ENCODE results near the gene TBCD. TPM values are rescaled to one million over a fixed set of nuclear protein-coding genes. Genes with fewer than 3 reads are reported as not detected.

The TBCD gene
- polyA plus RNA-seq, 2 donors, result 54.4 to 62.8 TPM

DNA sequence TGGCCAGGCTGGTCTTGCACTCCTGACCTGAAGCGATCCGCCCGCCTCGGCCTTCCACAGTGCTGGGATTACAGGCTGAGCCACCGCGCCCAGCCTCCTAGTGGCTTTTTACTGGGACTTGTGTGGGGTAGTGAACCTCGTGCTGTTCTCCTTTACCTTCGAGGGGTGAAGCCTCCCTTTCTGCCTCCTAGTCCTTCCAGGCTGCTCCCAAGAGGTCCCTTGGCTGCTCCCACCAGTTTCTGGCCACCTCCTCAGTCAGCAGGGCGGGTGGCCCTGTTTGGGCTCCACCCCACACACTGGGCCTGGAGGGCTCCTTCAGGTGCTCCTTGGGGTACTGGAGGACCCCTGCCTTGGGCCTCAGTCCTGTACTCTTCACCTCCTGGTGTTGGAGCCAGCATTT is 158.9 kb downstream of the TBCD start:
- Histone ChIP-seq H3K27ac (ENCODE audit: low read depth in 2 of 2, low read length in 1 of 2) (peak overlapping the region in 1 of 2 donors; percentile 29), H3K27me3 (ENCODE audit: control insufficient read depth in 1 of 2, insufficient read depth in 2 of 2, low read length in 2 of 2) (no peaks in the 10 kb centered on the region), H3K4me3 (ENCODE audit: low read depth in 1 of 2, low read length in 2 of 2) (no peak overlapping the region), H3K9me3 (ENCODE audit: control insufficient read depth in 2 of 2, insufficient read depth in 1 of 2, low read depth in 1 of 2, low read length in 1 of 2) (no peaks in the 10 kb centered on the region), H3K36me3 (ENCODE audit: control insufficient read depth in 2 of 2, insufficient read depth in 2 of 2, low read length in 1 of 2) (peaks cover 5 to 33% of the 10 kb centered on the region in 2 donors), H3K4me1 (ENCODE audit: control insufficient read depth in 2 of 2, insufficient read depth in 2 of 2, low read length in 1 of 2) (peaks cover 0 to 12% of the 10 kb centered on the region in 2 donors)
- WGBS, 2 donors, result 79 to 82% methylated on average over 9 of the region's 9 CpGs

DNA sequence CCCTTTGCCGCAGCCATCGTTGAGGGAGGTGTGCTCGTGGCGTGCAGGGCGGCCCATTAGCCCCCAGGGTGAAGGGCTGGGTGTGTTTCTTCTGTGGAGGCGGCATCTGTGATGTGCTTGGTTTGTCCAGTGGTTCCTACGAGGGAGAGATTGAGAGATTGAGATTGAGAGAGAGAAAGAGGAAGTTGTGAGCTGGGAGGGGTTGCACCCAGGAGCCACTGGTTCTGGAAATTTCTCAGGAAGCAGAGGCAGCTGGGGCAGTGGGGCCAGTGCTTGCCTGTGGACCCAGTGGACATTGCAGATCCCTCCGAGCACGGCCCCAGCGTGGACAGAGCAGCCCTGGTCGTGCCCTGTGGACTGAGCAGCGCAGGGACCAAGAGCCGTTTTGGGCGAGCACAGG is 160.0 kb downstream of the TBCD start:
- H3K27ac ChIP-seq (ENCODE audit: low read depth in 2 of 2, low read length in 1 of 2), result no peak overlapping the region
- H3K36me3 ChIP-seq (ENCODE audit: control insufficient read depth in 2 of 2, insufficient read depth in 2 of 2, low read length in 1 of 2), result peaks cover 5 to 26% of the 10 kb centered on the region in 2 donors
- no peak overlapping the region for H3K4me3 ChIP-seq (ENCODE audit: low read depth in 1 of 2, low read length in 2 of 2)
- H3K27me3 ChIP-seq (ENCODE audit: control insufficient read depth in 1 of 2, insufficient read depth in 2 of 2, low read length in 2 of 2), result no peaks in the 10 kb centered on the region
- H3K4me1 ChIP-seq (ENCODE audit: control insufficient read depth in 2 of 2, insufficient read depth in 2 of 2, low read length in 1 of 2), result peaks cover 0 to 12% of the 10 kb centered on the region in 2 donors
- no peaks in the 10 kb centered on the region for H3K9me3 ChIP-seq (ENCODE audit: control insufficient read depth in 2 of 2, insufficient read depth in 1 of 2, low read depth in 1 of 2, low read length in 1 of 2)
- 81 to 83% methylated on average over 14 of the region's 14 CpGs for WGBS, 2 donors

DNA sequence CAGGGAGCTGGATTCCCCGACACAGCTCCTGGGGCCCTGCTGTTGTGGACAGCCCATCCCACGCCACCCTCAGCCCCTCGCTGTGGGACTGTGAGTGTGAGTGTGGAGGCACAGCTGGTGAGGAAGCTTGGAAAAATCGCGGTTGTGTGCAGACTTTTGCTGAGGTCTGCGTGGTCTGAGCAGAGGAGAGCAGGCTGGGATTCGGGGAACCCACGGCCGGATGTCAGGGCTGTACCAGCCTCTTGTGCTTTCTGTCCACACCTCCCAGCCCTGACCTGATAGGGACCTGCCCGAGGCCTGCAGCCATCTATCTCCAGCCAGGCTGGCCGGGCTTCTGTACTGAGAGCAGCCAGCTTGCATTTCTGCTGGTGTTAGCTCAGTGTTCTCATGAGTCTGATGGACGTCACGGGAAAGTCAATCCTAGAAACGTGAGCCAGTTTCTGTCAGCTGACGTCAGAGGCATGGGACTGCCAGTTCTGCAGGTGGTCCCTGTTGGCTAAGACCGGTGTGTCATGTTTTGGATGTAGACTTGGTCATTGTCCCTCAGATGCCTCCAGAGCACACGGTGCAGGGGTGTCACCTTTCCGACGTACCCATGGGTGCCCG is 160.7 kb downstream of the TBCD start:
- Histone ChIP-seq H3K9me3 (ENCODE audit: control insufficient read depth in 2 of 2, insufficient read depth in 1 of 2, low read depth in 1 of 2, low read length in 1 of 2) (no peaks in the 10 kb centered on the region), H3K27ac (ENCODE audit: low read depth in 2 of 2, low read length in 1 of 2) (no peak overlapping the region), H3K4me1 (ENCODE audit: control insufficient read depth in 2 of 2, insufficient read depth in 2 of 2, low read length in 1 of 2) (peaks cover 0 to 12% of the 10 kb centered on the region in 2 donors), H3K4me3 (ENCODE audit: low read depth in 1 of 2, low read length in 2 of 2) (no peak overlapping the region), H3K36me3 (ENCODE audit: control insufficient read depth in 2 of 2, insufficient read depth in 2 of 2, low read length in 1 of 2) (peaks cover 5 to 18% of the 10 kb centered on the region in 2 donors), H3K27me3 (ENCODE audit: control insufficient read depth in 1 of 2, insufficient read depth in 2 of 2, low read length in 2 of 2) (no peaks in the 10 kb centered on the region)
- WGBS, 2 donors, result 87 to 88% methylated on average over 20 of the region's 20 CpGs

DNA sequence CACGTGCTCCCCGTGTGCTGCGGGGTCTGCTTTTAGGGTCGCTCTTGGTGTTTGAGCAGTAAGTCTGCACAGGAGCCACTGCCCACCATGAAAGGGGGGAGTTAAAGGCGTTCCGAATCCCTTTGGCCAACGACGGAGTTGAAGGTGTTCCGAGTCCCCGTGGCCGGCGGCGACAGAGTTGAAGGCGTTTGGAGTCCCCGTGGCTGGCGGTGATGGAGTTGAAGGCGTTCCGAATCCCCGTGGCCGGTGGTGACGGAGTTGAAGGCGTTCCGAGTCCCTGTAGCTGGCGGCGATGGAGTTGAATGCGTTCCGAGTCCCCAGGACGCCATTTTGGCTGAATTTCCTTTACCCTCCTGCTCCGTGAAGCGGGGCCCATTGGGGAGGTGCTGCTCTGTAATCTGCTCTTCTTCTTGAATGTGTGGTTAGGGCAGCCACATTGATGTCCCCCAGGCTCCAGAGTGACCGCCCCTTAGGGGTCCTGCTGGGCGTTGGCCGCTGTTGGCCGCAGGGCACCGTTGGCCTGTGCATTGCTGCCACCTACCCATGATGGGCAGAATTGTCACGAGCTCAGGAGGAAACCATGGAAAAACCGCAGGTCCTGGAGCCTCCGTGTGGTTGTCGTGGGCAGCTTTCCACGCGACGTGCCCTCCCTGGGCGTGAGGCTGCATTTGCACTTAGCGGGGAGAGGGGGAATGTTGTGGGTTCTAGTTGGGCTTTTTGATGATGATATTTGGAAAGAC is 161.6 kb downstream of the TBCD start:
- no peak overlapping the region for H3K27ac ChIP-seq (ENCODE audit: low read depth in 2 of 2, low read length in 1 of 2)
- peaks cover 0 to 12% of the 10 kb centered on the region in 2 donors for H3K4me1 ChIP-seq (ENCODE audit: control insufficient read depth in 2 of 2, insufficient read depth in 2 of 2, low read length in 1 of 2)
- H3K36me3 ChIP-seq (ENCODE audit: control insufficient read depth in 2 of 2, insufficient read depth in 2 of 2, low read length in 1 of 2), result peaks cover 5 to 16% of the 10 kb centered on the region in 2 donors
- H3K4me3 ChIP-seq (ENCODE audit: low read depth in 1 of 2, low read length in 2 of 2), result no peak overlapping the region
- 94 to 95% methylated on average over 44 of the region's 44 CpGs for WGBS, 2 donors
- no peaks in the 10 kb centered on the region for H3K9me3 ChIP-seq (ENCODE audit: control insufficient read depth in 2 of 2, insufficient read depth in 1 of 2, low read depth in 1 of 2, low read length in 1 of 2)
- no peaks in the 10 kb centered on the region for H3K27me3 ChIP-seq (ENCODE audit: control insufficient read depth in 1 of 2, insufficient read depth in 2 of 2, low read length in 2 of 2)

DNA sequence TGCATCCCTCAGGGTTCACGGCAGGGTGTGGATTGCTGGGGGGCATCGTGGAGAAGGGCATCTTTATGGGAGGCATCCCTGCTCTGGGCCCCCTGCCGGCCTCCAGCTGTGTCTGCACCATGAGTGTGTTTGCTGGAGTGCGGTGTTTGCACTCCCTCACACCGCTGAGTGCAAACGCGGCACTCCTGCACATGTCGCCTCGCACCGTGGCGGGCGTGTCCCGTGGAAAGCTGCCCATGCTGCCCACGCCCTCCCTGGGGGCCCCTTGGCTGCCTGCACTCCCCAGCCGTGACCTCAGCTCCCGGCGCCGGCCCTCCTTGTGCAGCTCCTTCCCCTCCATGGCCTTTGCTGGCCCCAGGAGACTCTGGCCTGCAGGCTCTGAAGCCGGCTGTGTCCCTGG is 162.5 kb downstream of the TBCD start:
- H3K9me3 ChIP-seq (ENCODE audit: control insufficient read depth in 2 of 2, insufficient read depth in 1 of 2, low read depth in 1 of 2, low read length in 1 of 2), result no peaks in the 10 kb centered on the region
- no peak overlapping the region for H3K4me3 ChIP-seq (ENCODE audit: low read depth in 1 of 2, low read length in 2 of 2)
- peaks cover 5 to 17% of the 10 kb centered on the region in 2 donors for H3K36me3 ChIP-seq (ENCODE audit: control insufficient read depth in 2 of 2, insufficient read depth in 2 of 2, low read length in 1 of 2)
- peaks cover 0 to 12% of the 10 kb centered on the region in 2 donors for H3K4me1 ChIP-seq (ENCODE audit: control insufficient read depth in 2 of 2, insufficient read depth in 2 of 2, low read length in 1 of 2)
- WGBS, 2 donors, result 48 to 52% methylated on average over 19 of the region's 19 CpGs
- no peaks in the 10 kb centered on the region for H3K27me3 ChIP-seq (ENCODE audit: control insufficient read depth in 1 of 2, insufficient read depth in 2 of 2, low read length in 2 of 2)
- peak overlapping the region in 1 of 2 donors; percentile 14 for H3K27ac ChIP-seq (ENCODE audit: low read depth in 2 of 2, low read length in 1 of 2)

DNA sequence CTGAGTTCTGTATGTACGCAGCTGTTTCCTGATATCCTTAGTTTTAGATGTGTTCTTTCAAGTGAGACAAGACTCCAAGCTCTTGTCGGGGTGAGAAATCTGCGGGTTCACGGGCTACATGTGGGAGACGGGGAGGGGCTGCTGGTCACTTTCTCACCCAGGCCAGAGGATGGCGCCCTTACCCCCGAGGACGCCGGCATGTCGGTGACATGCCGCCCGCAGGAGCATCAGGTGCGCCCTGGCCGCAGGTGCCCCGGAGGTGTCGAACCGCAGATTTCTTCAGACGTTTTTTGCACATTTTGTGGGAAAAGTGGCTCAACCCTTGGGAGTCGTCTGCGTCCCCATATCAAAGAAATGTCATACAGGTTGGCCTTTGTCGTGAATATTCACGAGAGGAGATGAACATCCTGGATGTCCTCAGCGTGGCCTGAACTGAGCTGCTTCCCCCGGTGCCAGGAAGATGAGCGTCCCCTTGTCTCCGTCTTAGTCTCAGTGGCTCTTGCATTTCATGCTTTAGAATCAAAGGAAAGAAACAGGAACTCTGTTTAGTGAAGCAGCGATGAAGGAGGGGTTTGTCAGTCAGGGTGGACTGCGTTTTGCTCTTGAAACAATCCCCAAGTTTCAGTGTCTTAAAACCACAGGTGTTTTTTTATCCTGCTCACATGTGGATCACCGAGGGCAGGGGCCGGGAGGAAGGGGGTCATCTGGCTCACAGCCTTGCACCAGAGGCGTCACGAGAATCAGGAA is 163.3 kb downstream of the TBCD start:
- Histone ChIP-seq H3K4me3 (ENCODE audit: low read depth in 1 of 2, low read length in 2 of 2) (no peak overlapping the region), H3K36me3 (ENCODE audit: control insufficient read depth in 2 of 2, insufficient read depth in 2 of 2, low read length in 1 of 2) (peaks cover 5 to 20% of the 10 kb centered on the region in 2 donors), H3K9me3 (ENCODE audit: control insufficient read depth in 2 of 2, insufficient read depth in 1 of 2, low read depth in 1 of 2, low read length in 1 of 2) (no peaks in the 10 kb centered on the region), H3K27me3 (ENCODE audit: control insufficient read depth in 1 of 2, insufficient read depth in 2 of 2, low read length in 2 of 2) (no peaks in the 10 kb centered on the region), H3K4me1 (ENCODE audit: control insufficient read depth in 2 of 2, insufficient read depth in 2 of 2, low read length in 1 of 2) (peaks cover 0 to 9% of the 10 kb centered on the region in 2 donors), H3K27ac (ENCODE audit: low read depth in 2 of 2, low read length in 1 of 2) (no peak overlapping the region)
- 91 to 94% methylated on average over 32 of the region's 32 CpGs for WGBS, 2 donors

DNA sequence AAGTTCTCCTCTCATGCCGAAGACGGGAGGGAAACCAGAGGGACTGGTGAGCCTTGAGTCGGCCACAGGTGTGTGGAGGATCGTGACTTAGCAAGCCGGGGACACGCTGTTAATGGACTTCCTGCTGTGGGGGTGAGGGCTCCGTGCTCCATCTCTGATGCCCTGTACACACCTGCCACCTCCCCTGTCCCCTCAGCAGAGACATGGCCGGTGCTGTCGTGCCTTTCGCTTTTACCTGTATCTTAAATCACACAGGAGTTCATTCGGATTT is 163.8 kb downstream of the TBCD start:
- H3K4me3 ChIP-seq (ENCODE audit: low read depth in 1 of 2, low read length in 2 of 2), result no peak overlapping the region
- peaks cover 5 to 21% of the 10 kb centered on the region in 2 donors for H3K36me3 ChIP-seq (ENCODE audit: control insufficient read depth in 2 of 2, insufficient read depth in 2 of 2, low read length in 1 of 2)
- 91 to 95% methylated on average over 11 of the region's 11 CpGs for WGBS, 2 donors
- H3K27ac ChIP-seq (ENCODE audit: low read depth in 2 of 2, low read length in 1 of 2), result no peak overlapping the region
- no peaks in the 10 kb centered on the region for H3K9me3 ChIP-seq (ENCODE audit: control insufficient read depth in 2 of 2, insufficient read depth in 1 of 2, low read depth in 1 of 2, low read length in 1 of 2)
- H3K4me1 ChIP-seq (ENCODE audit: control insufficient read depth in 2 of 2, insufficient read depth in 2 of 2, low read length in 1 of 2), result peaks cover 0 to 9% of the 10 kb centered on the region in 2 donors
- H3K27me3 ChIP-seq (ENCODE audit: control insufficient read depth in 1 of 2, insufficient read depth in 2 of 2, low read length in 2 of 2), result no peaks in the 10 kb centered on the region

DNA sequence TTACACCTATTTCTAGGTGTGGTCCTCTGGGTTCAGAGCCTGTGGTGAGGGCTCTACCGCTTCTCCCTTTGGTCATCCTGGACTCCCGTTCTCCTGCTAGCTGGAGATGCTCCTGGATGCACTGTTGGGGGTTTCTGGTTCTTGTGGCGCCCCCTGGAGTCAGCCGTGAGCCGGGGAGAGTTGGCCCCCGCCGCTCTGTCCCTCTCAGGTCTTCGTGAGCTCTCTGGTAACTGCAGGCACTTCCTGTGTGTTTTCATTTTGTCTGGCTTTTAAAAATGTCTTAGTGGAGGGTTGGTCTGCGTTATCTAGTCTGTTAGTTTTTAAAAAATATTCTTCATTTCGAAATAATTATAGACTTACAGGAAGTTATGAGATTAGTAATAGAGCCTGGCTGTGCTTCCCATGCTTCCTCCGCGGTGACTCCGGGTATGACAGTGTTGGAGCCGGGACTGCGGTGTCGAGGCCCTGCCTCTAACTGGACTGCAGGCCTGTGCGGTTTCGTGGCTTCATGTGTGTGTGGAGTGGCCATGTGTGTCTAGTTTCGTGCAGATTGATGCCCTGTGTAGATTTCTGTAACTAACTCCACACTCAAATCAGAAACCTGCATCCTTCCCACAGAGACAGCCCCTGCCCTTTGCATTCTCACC is 166.0 kb downstream of the TBCD start:
- Histone ChIP-seq H3K9me3 (ENCODE audit: control insufficient read depth in 2 of 2, insufficient read depth in 1 of 2, low read depth in 1 of 2, low read length in 1 of 2) (no peaks in the 10 kb centered on the region), H3K4me3 (ENCODE audit: low read depth in 1 of 2, low read length in 2 of 2) (no peak overlapping the region), H3K27ac (ENCODE audit: low read depth in 2 of 2, low read length in 1 of 2) (no peak overlapping the region), H3K27me3 (ENCODE audit: control insufficient read depth in 1 of 2, insufficient read depth in 2 of 2, low read length in 2 of 2) (no peaks in the 10 kb centered on the region), H3K4me1 (ENCODE audit: control insufficient read depth in 2 of 2, insufficient read depth in 2 of 2, low read length in 1 of 2) (peaks cover 0 to 9% of the 10 kb centered on the region in 2 donors), H3K36me3 (ENCODE audit: control insufficient read depth in 2 of 2, insufficient read depth in 2 of 2, low read length in 1 of 2) (peaks cover 0 to 24% of the 10 kb centered on the region in 2 donors)
- 79 to 80% methylated on average over 19 of the region's 19 CpGs for WGBS, 2 donors

DNA sequence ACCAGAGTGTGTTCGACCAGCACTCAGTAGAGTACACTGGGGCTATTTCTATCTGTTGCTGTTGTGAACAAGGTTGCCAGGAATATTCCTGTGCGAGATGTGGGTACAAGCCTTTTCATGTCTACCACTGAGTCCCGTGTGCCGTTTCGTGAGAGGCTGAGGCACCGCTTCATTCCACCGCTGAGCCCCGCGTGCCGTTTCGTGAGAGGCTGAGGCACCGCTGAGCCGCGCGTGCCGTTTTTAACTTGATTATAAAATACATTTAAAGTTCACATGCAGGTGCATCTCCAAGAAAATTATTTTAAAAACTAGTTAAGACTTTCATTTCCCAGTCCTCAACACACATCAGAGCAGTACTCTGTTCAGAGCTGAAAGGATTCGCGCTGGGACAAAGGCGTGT is 166.6 kb downstream of the TBCD start:
- Histone ChIP-seq H3K4me1 (ENCODE audit: control insufficient read depth in 2 of 2, insufficient read depth in 2 of 2, low read length in 1 of 2) (peaks cover 0 to 9% of the 10 kb centered on the region in 2 donors), H3K27me3 (ENCODE audit: control insufficient read depth in 1 of 2, insufficient read depth in 2 of 2, low read length in 2 of 2) (no peaks in the 10 kb centered on the region), H3K27ac (ENCODE audit: low read depth in 2 of 2, low read length in 1 of 2) (no peak overlapping the region), H3K9me3 (ENCODE audit: control insufficient read depth in 2 of 2, insufficient read depth in 1 of 2, low read depth in 1 of 2, low read length in 1 of 2) (no peaks in the 10 kb centered on the region), H3K36me3 (ENCODE audit: control insufficient read depth in 2 of 2, insufficient read depth in 2 of 2, low read length in 1 of 2) (peaks cover 0 to 22% of the 10 kb centered on the region in 2 donors), H3K4me3 (ENCODE audit: low read depth in 1 of 2, low read length in 2 of 2) (no peak overlapping the region)
- 95% methylated on average over 19 of the region's 19 CpGs for WGBS, 2 donors

Measured in esophagus (tissue), 2 donors.